Measurements from ENCODE around the gene ATP13A5. TPM values are rescaled to one million over a fixed set of nuclear protein-coding genes. Genes with fewer than 3 reads are reported as not detected.

Gene ATP13A5
- total RNA-seq, 1 donor from 2014 or later, result not detected

- H3K27me3 Mint-ChIP-seq (ENCODE audit: low read depth), result peaks cover 11% of the 10 kb centered on the region
- H3K4me1 Mint-ChIP-seq, result peaks cover 21% of the 10 kb centered on the region
- TF ChIP-seq, protein P1, sequence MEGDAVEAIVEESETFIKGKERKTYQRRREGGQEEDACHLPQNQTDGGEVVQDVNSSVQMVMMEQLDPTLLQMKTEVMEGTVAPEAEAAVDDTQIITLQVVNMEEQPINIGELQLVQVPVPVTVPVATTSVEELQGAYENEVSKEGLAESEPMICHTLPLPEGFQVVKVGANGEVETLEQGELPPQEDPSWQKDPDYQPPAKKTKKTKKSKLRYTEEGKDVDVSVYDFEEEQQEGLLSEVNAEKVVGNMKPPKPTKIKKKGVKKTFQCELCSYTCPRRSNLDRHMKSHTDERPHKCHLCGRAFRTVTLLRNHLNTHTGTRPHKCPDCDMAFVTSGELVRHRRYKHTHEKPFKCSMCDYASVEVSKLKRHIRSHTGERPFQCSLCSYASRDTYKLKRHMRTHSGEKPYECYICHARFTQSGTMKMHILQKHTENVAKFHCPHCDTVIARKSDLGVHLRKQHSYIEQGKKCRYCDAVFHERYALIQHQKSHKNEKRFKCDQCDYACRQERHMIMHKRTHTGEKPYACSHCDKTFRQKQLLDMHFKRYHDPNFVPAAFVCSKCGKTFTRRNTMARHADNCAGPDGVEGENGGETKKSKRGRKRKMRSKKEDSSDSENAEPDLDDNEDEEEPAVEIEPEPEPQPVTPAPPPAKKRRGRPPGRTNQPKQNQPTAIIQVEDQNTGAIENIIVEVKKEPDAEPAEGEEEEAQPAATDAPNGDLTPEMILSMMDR (IDR thresholded peaks at IDR 0.05; ENCODE audit: unreplicated experiment), result no peak
- H3K36me3 Mint-ChIP-seq, result no peaks in the 10 kb centered on the region
- H3K9me3 Mint-ChIP-seq, result peaks cover 14% of the 10 kb centered on the region
- peak overlapping the region; percentile 67 for H3K4me3 Mint-ChIP-seq
- no peak overlapping the region for H3K27ac Mint-ChIP-seq
- no peak for DNase-seq (ENCODE audit: low spot score in 2 of 2, unreplicated experiment in 2 of 2)
Measured at GRCh38 chr3:193241716-193242115, 136.8 kb downstream of the ATP13A5 start.

GRCh38 chr3:193240850-193241706, 137.5 kb downstream of the ATP13A5 start, which contains the start of gene PLAAT1:
PLAAT1 (plus strand) TSS chr3:193241222; CDS start chr3:193255651, 14,429 bp downstream.
- peak within 1 kb of the TSS; percentile 76 for H3K4me3 Mint-ChIP-seq
- no peaks in the 10 kb centered on the region for H3K36me3 Mint-ChIP-seq
- peaks cover 12% of the 10 kb centered on the region for H3K9me3 Mint-ChIP-seq
- H3K4me1 Mint-ChIP-seq, result peaks cover 21% of the 10 kb centered on the region
- DNase-seq (ENCODE audit: low spot score in 2 of 2, unreplicated experiment in 2 of 2), result peak; percentile 46 to 71
- peak within 1 kb of the TSS; percentile 61 for H3K27ac Mint-ChIP-seq
- TF ChIP-seq, protein P1 (IDR thresholded peaks at IDR 0.05; ENCODE audit: unreplicated experiment), result no peak
- peaks cover 11% of the 10 kb centered on the region for H3K27me3 Mint-ChIP-seq (ENCODE audit: low read depth)

- peak overlapping the region; percentile 61 for H3K27ac Mint-ChIP-seq
Measured at GRCh38 chr3:193240436-193240849, 138.1 kb downstream of the ATP13A5 start.

GRCh38 chr3:193237030-193237429, 141.5 kb downstream of the ATP13A5 start:
- H3K4me1 Mint-ChIP-seq, result peaks cover 21% of the 10 kb centered on the region
- peaks cover 2% of the 10 kb centered on the region for H3K27me3 Mint-ChIP-seq (ENCODE audit: low read depth)
- no peak overlapping the region for H3K27ac Mint-ChIP-seq
- no peak overlapping the region for H3K4me3 Mint-ChIP-seq
- DNase-seq (ENCODE audit: low spot score in 2 of 2, unreplicated experiment in 2 of 2), result no peak
- no peaks in the 10 kb centered on the region for H3K9me3 Mint-ChIP-seq
- TF ChIP-seq, protein P1 (IDR thresholded peaks at IDR 0.05; ENCODE audit: unreplicated experiment), result no peak
- H3K36me3 Mint-ChIP-seq, result no peaks in the 10 kb centered on the region

More at GRCh38 chr3:193240436-193240849, 138.1 kb downstream of the ATP13A5 start:
- no peak for DNase-seq (ENCODE audit: low spot score in 2 of 2, unreplicated experiment in 2 of 2)
- H3K36me3 Mint-ChIP-seq, result no peaks in the 10 kb centered on the region
- TF ChIP-seq, protein P1 (IDR thresholded peaks at IDR 0.05; ENCODE audit: unreplicated experiment), result no peak
- peak overlapping the region; percentile 76 for H3K4me3 Mint-ChIP-seq
- H3K27me3 Mint-ChIP-seq (ENCODE audit: low read depth), result peaks cover 11% of the 10 kb centered on the region
- peaks cover 5% of the 10 kb centered on the region for H3K9me3 Mint-ChIP-seq
- peaks cover 21% of the 10 kb centered on the region for H3K4me1 Mint-ChIP-seq

DNA sequence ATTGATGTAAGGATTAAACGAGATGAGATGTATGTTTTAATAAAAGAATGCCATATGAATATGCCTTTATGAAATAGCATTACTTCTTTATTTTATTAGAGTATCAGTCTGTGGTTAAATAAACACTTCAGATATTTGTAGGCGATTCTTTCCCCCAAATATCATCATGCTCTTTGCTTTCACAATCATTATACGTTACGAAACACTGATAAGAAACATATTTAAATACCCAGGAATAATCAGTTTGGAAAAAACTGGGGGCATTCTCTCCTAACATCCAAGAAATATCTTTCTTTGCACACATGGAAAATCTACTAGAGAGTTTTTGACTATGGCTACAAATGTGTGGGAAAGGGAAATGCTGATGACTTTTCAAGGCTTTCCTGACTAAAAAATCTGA, 142.0 kb downstream of the ATP13A5 start:
- TF ChIP-seq, protein P1 (IDR thresholded peaks at IDR 0.05; ENCODE audit: unreplicated experiment), result no peak
- Mint-ChIP-seq H3K27me3 (ENCODE audit: low read depth) (no peaks in the 10 kb centered on the region), H3K4me3 (no peak overlapping the region), H3K9me3 (no peaks in the 10 kb centered on the region), H3K4me1 (peaks cover 21% of the 10 kb centered on the region), H3K36me3 (no peaks in the 10 kb centered on the region), H3K27ac (no peak overlapping the region)
- no peak for DNase-seq (ENCODE audit: low spot score in 2 of 2, unreplicated experiment in 2 of 2)

Measured in mesothelial cell of epicardium (in vitro differentiated cells).